CD4-positive, alpha-beta T cell treated with Interleukin-10 for 1 hour (primary cell): ENCODE results near the gene KIAA0586.

Experiments used
- DNase-seq: peaks from one replicate; pipeline ENCODE4 v3.0.0-alpha.2; 2020

The KIAA0586 gene

DNA sequence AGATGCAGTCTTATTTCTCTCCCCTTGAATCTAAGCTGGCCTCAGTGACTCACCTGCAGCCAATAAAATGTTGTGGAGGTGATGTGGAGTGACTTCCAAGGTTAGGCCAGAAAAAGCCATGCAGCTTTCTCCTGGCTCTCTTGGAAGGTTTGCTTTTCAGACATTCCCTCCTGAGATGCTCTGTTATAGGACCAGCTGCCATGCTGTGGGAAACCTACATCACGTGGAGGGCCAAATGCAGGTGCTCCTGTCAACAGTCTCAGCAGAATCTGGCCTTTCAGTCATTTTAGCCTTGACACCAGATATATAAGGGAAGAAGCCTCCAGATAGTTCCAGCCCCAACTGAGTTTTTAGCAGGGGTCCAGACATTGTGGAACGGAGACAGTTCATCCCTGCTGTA lies 172.2 kb downstream of the KIAA0586 start:
- no peak for DNase-seq
